ENCODE data around the gene MICALL2.
"Not testable (repeated sequence)": the region's sequence is repeated elsewhere in the genome, so short reads cannot be mapped to it uniquely, and the experiment has no call there.

MICALL2 gene

GRCh38 chr7:1444214-1444924 is 14.9 kb downstream of the MICALL2 start:
- no peak for TF ChIP-seq CTCF (conservative IDR thresholded peaks at IDR 0.05; ENCODE audit: low read depth, low read length)
- H3K79me2 ChIP-seq (ENCODE audit: insufficient read depth, low read depth) = no peaks in the 10 kb centered on the region
- no peak overlapping the region for H2AFZ ChIP-seq (ENCODE audit: low read depth)
- H3K36me3 ChIP-seq (ENCODE audit: insufficient read depth) = no peaks in the 10 kb centered on the region
- H3K9ac ChIP-seq = no peak overlapping the region
- H3K4me3 ChIP-seq (IDR thresholded peaks at IDR 0.05; ENCODE audit: insufficient read depth, low read depth, low read length) = no peak overlapping the region
- no peak overlapping the region for H3K27ac ChIP-seq
- H3K27me3 ChIP-seq (ENCODE audit: insufficient read depth, low read depth) = peaks cover 41% of the 10 kb centered on the region
- no peak overlapping the region for H3K4me2 ChIP-seq
- H3K4me1 ChIP-seq (ENCODE audit: low read depth, poor library complexity, severe bottlenecking) = peaks cover 14% of the 10 kb centered on the region
- H4K20me1 ChIP-seq (ENCODE audit: insufficient read depth) = no peaks in the 10 kb centered on the region

GRCh38 chr7:1443587-1444200 is 15.6 kb downstream of the MICALL2 start:
- H3K79me2 ChIP-seq (ENCODE audit: insufficient read depth, low read depth); H3K9ac ChIP-seq; H3K4me3 ChIP-seq (IDR thresholded peaks at IDR 0.05; ENCODE audit: insufficient read depth, low read depth, low read length); H4K20me1 ChIP-seq (ENCODE audit: insufficient read depth); H2AFZ ChIP-seq (ENCODE audit: low read depth); H3K4me2 ChIP-seq; H3K27ac ChIP-seq; H3K36me3 ChIP-seq (ENCODE audit: insufficient read depth): not testable (repeated sequence)
- peaks cover 48% of the 10 kb centered on the region for H3K27me3 ChIP-seq (ENCODE audit: insufficient read depth, low read depth)
- H3K4me1 ChIP-seq (ENCODE audit: low read depth, poor library complexity, severe bottlenecking) = peaks cover 14% of the 10 kb centered on the region

- H3K4me2 ChIP-seq = no peak overlapping the region; the same call in 1 of the 2 replicates
- H2AFZ ChIP-seq (ENCODE audit: low read depth) = no peak overlapping the region
- TF ChIP-seq CTCF (conservative IDR thresholded peaks at IDR 0.05; ENCODE audit: low read depth, low read length) = no peak
- H3K27ac ChIP-seq = no peak overlapping the region
- H3K4me1 ChIP-seq (ENCODE audit: low read depth, poor library complexity, severe bottlenecking) = peaks cover 14% of the 10 kb centered on the region
- no peak overlapping the region for H3K4me3 ChIP-seq (IDR thresholded peaks at IDR 0.05; ENCODE audit: insufficient read depth, low read depth, low read length)
- no peaks in the 10 kb centered on the region for H3K79me2 ChIP-seq (ENCODE audit: insufficient read depth, low read depth)
- peaks cover 60% of the 10 kb centered on the region for H3K27me3 ChIP-seq (ENCODE audit: insufficient read depth, low read depth)
- no peaks in the 10 kb centered on the region for H4K20me1 ChIP-seq (ENCODE audit: insufficient read depth)
- no peaks in the 10 kb centered on the region for H3K36me3 ChIP-seq (ENCODE audit: insufficient read depth)
- H3K9ac ChIP-seq = no peak overlapping the region
Observed at GRCh38 chr7:1442355-1443124, 16.7 kb downstream of the MICALL2 start.

- Histone ChIP-seq H3K27ac (no peak overlapping the region), H2AFZ (ENCODE audit: low read depth) (no peak overlapping the region), H3K4me2 (peak overlapping the region; percentile 36; the same call in 1 of the 2 replicates), H3K36me3 (ENCODE audit: insufficient read depth) (no peaks in the 10 kb centered on the region), H3K4me3 (IDR thresholded peaks at IDR 0.05; ENCODE audit: insufficient read depth, low read depth, low read length) (no peak overlapping the region), H3K9ac (no peak overlapping the region), H3K79me2 (ENCODE audit: insufficient read depth, low read depth) (no peaks in the 10 kb centered on the region), H3K27me3 (ENCODE audit: insufficient read depth, low read depth) (peaks cover 63% of the 10 kb centered on the region), H4K20me1 (ENCODE audit: insufficient read depth) (no peaks in the 10 kb centered on the region), H3K4me1 (ENCODE audit: low read depth, poor library complexity, severe bottlenecking) (peaks cover 14% of the 10 kb centered on the region)
- TF ChIP-seq CTCF (conservative IDR thresholded peaks at IDR 0.05; ENCODE audit: low read depth, low read length) = no peak
Observed at GRCh38 chr7:1441615-1442354, 17.5 kb downstream of the MICALL2 start.

Measured in KMS-11 (cell line).